Keratinocyte (primary cell): ENCODE data around the gene FAM210B.

ENCODE experiments used
- CTCF ChIP-seq, 3 experiments: IDR thresholded peaks in 1 of 3; conservative IDR thresholded peaks in 1 of 3; optimal IDR thresholded peaks in 1 of 3; 2 replicates in 2 of 3; 3 replicates in 1 of 3; pipeline versions ENCODE3 to v1.5.1; 2011; ENCODE audit warnings: low read length in 3 of 3, mild to moderate bottlenecking in 3 of 3, moderate library complexity in 2 of 3, control low read depth in 1 of 3, inconsistent platforms in 1 of 3; ENCODE audit not compliant: insufficient read depth in 2 of 3; ENCODE audit errors: extremely low read depth in 1 of 3
- EZH2 ChIP-seq: IDR thresholded peaks from one replicate; pipeline ENCODE4 v1.6.1; 2012; ENCODE audit warnings: inconsistent platforms, mild to moderate bottlenecking, low read length, moderate library complexity

GRCh38 chr20:56411759-56412472, 53.1 kb downstream of the FAM210B start, which contains the start of gene CASS4:
- TF ChIP-seq CTCF (optimal IDR thresholded peaks at IDR 0.05 in 1 of 3, IDR thresholded peaks at IDR 0.05 in 1 of 3, conservative IDR thresholded peaks at IDR 0.05 in 1 of 3; ENCODE audit: extremely low read depth in 1 of 3, insufficient read depth in 2 of 3, low read length in 3 of 3): no peak
- TF ChIP-seq EZH2: no peak
